ENCODE data around the gene TESK2.
A peak's percentile ranks its signal among the peaks of the same experiment; 100 is the strongest.

The TESK2 gene

GRCh38 chr1:45319761-45320160 is 171.2 kb downstream of the TESK2 start:
- no peak for DNase-seq (ENCODE audit: insufficient read length, low spot score)
- no peak for FAIRE-seq

GRCh38 chr1:45317166-45317565 is 173.8 kb downstream of the TESK2 start:
- no peak for FAIRE-seq
- no peak for DNase-seq (ENCODE audit: insufficient read length, low spot score)

GRCh38 chr1:45314266-45314665 is 176.7 kb downstream of the TESK2 start:
- FAIRE-seq: no peak
- no peak for DNase-seq (ENCODE audit: insufficient read length, low spot score)

DNA sequence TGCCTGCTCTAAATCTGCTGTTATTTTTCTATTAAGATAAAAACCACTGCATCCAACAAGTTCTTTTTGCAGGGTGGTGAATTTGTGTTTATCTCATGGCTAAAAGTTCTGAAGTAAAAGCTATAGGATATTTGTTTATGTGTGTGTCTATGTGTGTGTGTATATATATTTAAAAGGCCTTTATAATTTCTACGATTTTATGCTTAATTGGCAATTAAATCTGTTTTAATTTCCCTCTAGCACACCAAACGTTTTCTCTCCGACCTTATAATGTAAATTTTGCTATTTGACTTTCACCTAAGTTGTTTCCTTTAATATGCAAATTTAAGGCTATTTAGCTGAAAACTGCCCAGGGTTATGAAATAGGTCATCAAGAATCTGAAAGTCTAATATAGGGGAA is 184.1 kb downstream of the TESK2 start:
- no peak for FAIRE-seq
- no peak for DNase-seq (ENCODE audit: insufficient read length, low spot score)

DNA sequence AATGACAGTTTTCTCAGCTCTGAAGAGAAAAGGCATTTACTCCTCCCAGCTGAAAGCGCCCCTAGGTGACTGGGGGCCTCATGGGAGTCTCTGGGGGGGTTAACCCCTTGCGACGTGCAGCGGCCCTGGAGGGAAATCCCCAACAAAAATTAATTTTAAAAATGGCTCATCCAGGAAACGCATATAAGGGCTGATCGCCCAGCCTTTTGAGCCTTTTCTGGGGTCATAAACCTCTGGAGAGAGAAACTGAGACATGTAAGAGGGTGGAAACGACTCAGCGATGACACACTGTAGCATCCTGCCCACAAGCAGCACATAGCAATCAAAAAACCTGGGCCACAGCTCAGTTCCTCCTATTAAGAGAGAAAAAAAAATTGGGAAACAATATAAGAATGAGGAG is 184.6 kb downstream of the TESK2 start:
- FAIRE-seq (peak; percentile 49), DNase-seq (ENCODE audit: insufficient read length, low spot score) (no peak)

GRCh38 chr1:45305231-45305630 is 185.7 kb downstream of the TESK2 start:
- FAIRE-seq (no peak), DNase-seq (ENCODE audit: insufficient read length, low spot score) (no peak)

- FAIRE-seq: peak; percentile 35
- no peak for DNase-seq (ENCODE audit: insufficient read length, low spot score)
Observed at GRCh38 chr1:45304311-45305081, 186.5 kb downstream of the TESK2 start.

DNA sequence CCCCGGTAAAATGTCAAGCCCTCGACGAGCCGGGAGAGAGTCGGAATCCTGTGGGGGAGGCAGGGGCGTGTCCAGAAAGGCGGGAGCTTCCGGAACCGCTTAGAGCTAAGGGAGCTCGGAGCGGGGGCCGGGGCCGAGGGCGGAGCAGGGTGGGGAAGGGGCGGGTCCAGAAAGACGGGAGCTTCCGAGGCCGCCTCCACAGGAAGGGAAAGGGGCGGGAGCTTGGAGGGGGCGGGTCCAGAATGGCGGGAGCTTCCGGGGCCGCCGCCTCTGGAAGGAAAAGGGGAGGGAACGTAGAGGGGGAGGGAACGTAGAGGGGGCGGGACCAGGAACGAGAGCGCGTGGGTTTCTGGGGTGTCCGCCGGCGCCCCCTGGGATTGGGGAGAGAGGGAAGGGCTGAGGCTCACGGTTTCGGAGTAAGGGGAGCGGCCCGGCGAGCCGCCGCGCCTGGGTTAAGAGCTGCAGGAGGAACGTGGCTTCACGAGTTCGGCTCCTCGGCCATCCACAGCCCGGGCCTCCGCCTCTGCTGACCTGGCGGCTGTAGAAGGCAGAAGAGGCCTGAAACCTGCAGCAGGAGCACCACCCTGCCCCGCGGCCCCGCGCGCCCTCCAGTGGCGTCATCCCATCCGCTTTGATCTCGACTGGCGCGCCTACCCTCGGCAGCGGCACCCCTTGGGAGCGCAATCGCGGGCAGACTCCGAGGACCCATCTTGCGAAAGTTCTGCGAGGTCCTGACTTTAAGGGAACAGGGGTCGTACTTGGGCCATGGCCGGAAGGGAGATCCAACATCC is 187.2 kb downstream of the TESK2 start:
- DNase-seq (ENCODE audit: insufficient read length, low spot score) (peak; percentile 76), FAIRE-seq (peak; percentile 92)

GRCh38 chr1:45302505-45303150 is 188.3 kb downstream of the TESK2 start:
- FAIRE-seq (no peak), DNase-seq (ENCODE audit: insufficient read length, low spot score) (no peak)

GRCh38 chr1:45300669-45300997 is 190.3 kb downstream of the TESK2 start:
- FAIRE-seq (no peak), DNase-seq (ENCODE audit: insufficient read length, low spot score) (no peak)

DNA sequence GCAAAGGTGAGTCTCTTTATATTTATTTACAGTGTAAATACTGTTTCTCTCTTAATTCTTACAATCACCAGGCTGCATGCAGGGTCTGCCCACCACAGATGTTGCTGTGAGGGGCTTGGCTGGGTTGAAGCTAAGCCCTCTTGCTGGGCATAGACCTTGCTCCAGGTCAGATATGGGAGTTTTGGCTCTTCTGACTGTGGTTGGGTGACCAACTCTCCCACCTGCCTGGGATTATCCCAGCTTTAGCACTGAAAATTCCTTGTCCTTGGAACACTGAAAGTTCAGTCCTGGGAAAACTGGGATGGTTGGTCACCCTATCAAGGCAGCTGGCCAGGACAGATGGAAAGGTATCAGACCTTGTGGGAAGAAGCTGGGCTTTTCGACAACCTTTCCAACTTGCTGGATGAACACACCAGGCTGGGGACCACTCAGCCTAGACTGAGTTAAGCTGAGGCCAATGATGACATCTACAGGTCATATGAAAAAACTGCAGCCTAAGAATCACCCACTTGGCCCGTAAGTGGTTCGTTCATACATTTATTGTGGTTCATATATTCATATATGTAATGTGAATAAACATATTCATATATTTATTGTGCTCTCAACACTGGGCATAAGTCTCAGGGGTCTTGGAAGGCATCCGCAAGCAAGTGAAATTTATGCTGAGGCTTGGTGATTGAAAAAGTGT is 190.8 kb downstream of the TESK2 start:
- peak; percentile 94 for FAIRE-seq

GRCh38 chr1:45299296-45299695 is 191.7 kb downstream of the TESK2 start:
- FAIRE-seq: no peak
- DNase-seq (ENCODE audit: insufficient read length, low spot score): no peak

More for the DNA sequence above, 190.8 kb downstream of the TESK2 start:
- DNase-seq (ENCODE audit: insufficient read length, low spot score): peak; percentile 25

DNA sequence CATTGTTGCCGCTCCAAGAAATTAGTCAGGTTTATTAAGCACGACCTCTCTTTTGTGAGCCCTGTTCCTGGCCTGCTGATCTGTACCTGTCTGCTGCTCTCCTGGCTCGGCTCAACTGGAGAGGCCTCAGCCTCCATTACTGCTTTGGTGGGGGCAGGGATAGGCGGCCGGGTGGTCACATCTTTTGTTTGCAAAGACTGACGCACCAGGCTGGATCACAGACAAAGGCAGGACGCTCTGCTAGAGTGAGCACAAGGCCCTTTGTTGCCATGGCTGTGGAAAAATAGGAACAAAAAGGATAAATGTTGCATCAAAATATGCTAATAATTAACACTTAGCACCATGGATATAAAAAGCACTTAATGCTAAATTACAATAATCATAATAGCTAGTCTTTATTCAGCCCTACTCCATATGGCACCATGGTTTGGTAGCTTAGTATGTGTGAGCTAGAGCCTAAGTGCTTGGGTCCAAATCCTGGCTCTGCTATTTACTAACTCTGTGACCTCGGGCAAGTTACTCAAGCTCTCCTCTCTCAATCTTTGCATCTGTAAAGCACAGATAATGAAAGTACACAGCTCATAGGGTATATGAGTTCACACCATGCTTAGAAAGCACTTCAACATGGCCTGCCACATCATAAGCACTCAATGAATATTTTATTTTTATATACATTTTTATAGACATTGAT is 193.2 kb downstream of the TESK2 start:
- FAIRE-seq: no peak
- no peak for DNase-seq (ENCODE audit: insufficient read length, low spot score)

Measured in GM19239 (cell line).